ENCODE measurements around the gene APRT. TPM values are rescaled to one million over a fixed set of nuclear protein-coding genes. Genes with fewer than 3 reads are reported as not detected.

Gene APRT
- polyA plus RNA-seq, 1 experiment: 152 TPM

- H3K4me3 ChIP-seq (ENCODE audit: low read depth, low read length): no peak overlapping the region
- no peaks in the 10 kb centered on the region for H3K27me3 ChIP-seq (ENCODE audit: control insufficient read depth, insufficient read depth, low read length)
- CTCF ChIA-PET: no interaction called here
- no peak for TF ChIP-seq CTCF (IDR thresholded peaks at IDR 0.05; ENCODE audit: insufficient read depth, low read depth, low read length)
- no peak for DNase-seq (ENCODE audit: low read depth)
- POLR2A ChIA-PET: no interaction called here
- peaks cover 8% of the 10 kb centered on the region for H3K36me3 ChIP-seq (ENCODE audit: control insufficient read depth, insufficient read depth, low read length)
Measured at GRCh38 chr16:88807626-88808453, 3.9 kb downstream of the APRT start.

GRCh38 chr16:88807142-88807625 lies 4.5 kb downstream of the APRT start:
- POLR2A ChIA-PET: no interaction called here
- H3K27me3 ChIP-seq (ENCODE audit: control insufficient read depth, insufficient read depth, low read length): no peaks in the 10 kb centered on the region
- DNase-seq (ENCODE audit: low read depth): no peak

GRCh38 chr16:88806491-88807111 lies 5.1 kb downstream of the APRT start:
- ChIA-PET CTCF (no interaction called here), POLR2A (no interaction called here)
- no peak overlapping the region for H3K4me3 ChIP-seq (ENCODE audit: low read depth, low read length)
- TF ChIP-seq CTCF (IDR thresholded peaks at IDR 0.05; ENCODE audit: insufficient read depth, low read depth, low read length): no peak
- H3K27me3 ChIP-seq (ENCODE audit: control insufficient read depth, insufficient read depth, low read length): no peaks in the 10 kb centered on the region
- no peak for DNase-seq (ENCODE audit: low read depth)
- peaks cover 8% of the 10 kb centered on the region for H3K36me3 ChIP-seq (ENCODE audit: control insufficient read depth, insufficient read depth, low read length)

More at GRCh38 chr16:88807142-88807625, 4.5 kb downstream of the APRT start:
- CTCF ChIA-PET: no interaction called here
- TF ChIP-seq CTCF (IDR thresholded peaks at IDR 0.05; ENCODE audit: insufficient read depth, low read depth, low read length): no peak
- Histone ChIP-seq H3K4me3 (ENCODE audit: low read depth, low read length) (no peak overlapping the region), H3K36me3 (ENCODE audit: control insufficient read depth, insufficient read depth, low read length) (peaks cover 8% of the 10 kb centered on the region)

- no peaks in the 10 kb centered on the region for H3K27me3 ChIP-seq (ENCODE audit: control insufficient read depth, insufficient read depth, low read length)
- no peak for DNase-seq (ENCODE audit: low read depth)
- POLR2A ChIA-PET: no interaction called here
- CTCF ChIA-PET: interaction anchor here (0.8 kb wide), 1 partner anchor 361 kb away, joined by 3 read pairs; no protein-coding TSS in a partner anchor
- peaks cover 8% of the 10 kb centered on the region for H3K36me3 ChIP-seq (ENCODE audit: control insufficient read depth, insufficient read depth, low read length)
- no peak for TF ChIP-seq CTCF (IDR thresholded peaks at IDR 0.05; ENCODE audit: insufficient read depth, low read depth, low read length)
- H3K4me3 ChIP-seq (ENCODE audit: low read depth, low read length): no peak overlapping the region
Measured at GRCh38 chr16:88805887-88806393, 5.8 kb downstream of the APRT start.

GRCh38 chr16:88805340-88805715 lies 6.4 kb downstream of the APRT start:
- no peak overlapping the region; the same call in 1 of the 2 replicates for H3K4me3 ChIP-seq (ENCODE audit: low read depth, low read length)
- DNase-seq (ENCODE audit: low read depth): no peak
- peaks cover 8% of the 10 kb centered on the region for H3K36me3 ChIP-seq (ENCODE audit: control insufficient read depth, insufficient read depth, low read length)
- no peak for TF ChIP-seq CTCF (IDR thresholded peaks at IDR 0.05; ENCODE audit: insufficient read depth, low read depth, low read length)
- no peaks in the 10 kb centered on the region for H3K27me3 ChIP-seq (ENCODE audit: control insufficient read depth, insufficient read depth, low read length)
- ChIA-PET CTCF (interaction anchor here (0.8 kb wide), 1 partner anchor 362 kb away, joined by 3 read pairs; no protein-coding TSS in a partner anchor), POLR2A (no interaction called here)

Data from BJ (cell line).